ENCODE data around the gene PNPLA2. TPM values are rescaled to one million over a fixed set of nuclear protein-coding genes. Genes with fewer than 3 reads are reported as not detected.

The PNPLA2 gene
- total and polyA plus RNA-seq, 2 of the 8 experiments (the other 6 are each of a cell fraction or from before 2014, with no cell fraction given), result 30.9 to 62.1 TPM

DNA sequence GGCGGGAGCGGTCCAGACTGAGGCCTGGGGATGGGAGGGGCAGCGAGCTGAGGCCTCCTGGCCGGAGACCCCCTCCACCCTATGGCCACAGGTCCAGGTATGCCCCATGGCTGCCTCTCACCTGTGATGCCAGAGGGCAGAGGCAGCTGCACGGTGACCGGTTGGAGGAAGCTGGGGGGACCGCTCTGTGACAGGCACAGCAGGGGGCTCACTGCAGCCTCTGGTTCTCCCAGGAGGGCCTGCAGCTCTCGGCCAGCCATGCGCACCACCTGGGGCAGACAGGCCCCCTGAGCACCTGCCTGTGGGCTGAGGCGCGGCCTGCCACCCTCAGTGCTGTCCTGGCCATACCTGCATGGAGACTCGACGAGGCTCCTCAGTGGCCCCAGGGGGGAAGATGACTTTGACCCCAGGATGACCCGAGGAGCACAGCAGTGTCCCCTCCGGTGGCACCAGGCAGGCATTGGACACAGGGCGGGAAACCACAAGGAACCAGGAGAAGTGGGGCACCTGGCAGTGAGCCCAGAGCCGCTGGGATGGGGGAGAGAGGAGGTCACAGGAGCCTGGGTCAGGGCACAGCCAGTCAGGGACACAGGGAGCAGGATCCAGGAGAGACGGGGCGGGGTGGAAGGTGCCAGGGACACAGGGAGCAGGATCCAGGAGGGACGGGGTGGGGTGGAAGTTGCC, 17.5 kb upstream of the PNPLA2 start (continued):
- TF ChIP-seq HDAC2 (IDR thresholded peaks at IDR 0.05; ENCODE audit: borderline replicate concordance in 1 of 2, low read depth in 2 of 2, low read length in 2 of 2), result no peak
- no peak for TF ChIP-seq YY1 (IDR thresholded peaks at IDR 0.05; ENCODE audit: low read depth, low read length)
- no peak for TF ChIP-seq SUZ12 (IDR thresholded peaks at IDR 0.05; ENCODE audit: low read length)
- TF ChIP-seq RXRA (IDR thresholded peaks at IDR 0.05; ENCODE audit: insufficient read depth, low read depth, low read length), result no peak
- no peak for TF ChIP-seq ASH2L (IDR thresholded peaks at IDR 0.05; ENCODE audit: low read length)
- TF ChIP-seq CHD1 (IDR thresholded peaks at IDR 0.05; ENCODE audit: low read depth, low read length), result no peak

All from H1 (cell line).